ENCODE data around the gene CIAO2B. TPM values are rescaled to one million over a fixed set of nuclear protein-coding genes. Genes with fewer than 3 reads are reported as not detected.
"Not testable (repeated sequence)": the region's sequence is repeated elsewhere in the genome, so short reads cannot be mapped to it uniquely, and the experiment has no call there.

Gene CIAO2B
- 100 to 1,000 TPM; 195 to 204 TPM for total RNA-seq

- H3K4me3 Mint-ChIP-seq, result peak within 1 kb of the TSS; percentile 100
- H3K36me3 Mint-ChIP-seq, result peaks cover 27% of the 10 kb centered on the region
- peak within 1 kb of the TSS; percentile 97 for H3K27ac Mint-ChIP-seq
- ChIA-PET POLR2A (interaction anchor here (1.5 kb wide), 1 partner anchor 19 kb away, joined by 4 read pairs; no protein-coding TSS in a partner anchor), CTCF (interaction anchor here (0.7 to 2.3 kb wide), 4 partner anchors 38 to 270 kb away, joined by 3 to 10 read pairs (median 4); partner anchors contain the start of gene NAE1)
- peak; percentile 93 for DNase-seq
- H3K9me3 Mint-ChIP-seq, result no peaks in the 10 kb centered on the region
- intact Hi-C loops (cut with micrococcal nuclease), result no loop called here
- H3K4me1 Mint-ChIP-seq (ENCODE audit: low read depth), result peaks cover 49% of the 10 kb centered on the region
- no peaks in the 10 kb centered on the region for H3K27me3 Mint-ChIP-seq
Observed at GRCh38 chr16:66934138-66934838, at the start of gene CIAO2B. CIAO2B (minus strand) TSS chr16:66934402; CDS start chr16:66934364, 38 bp downstream.

- no peak for DNase-seq
- POLR2A ChIA-PET, result interaction anchor here (1.0 to 3.3 kb wide), 5 partner anchors 17 to 177 kb away, joined by 3 to 24 read pairs (median 10); partner anchors contain the start of genes FBXL8 and TRADD
- peak overlapping the region; percentile 100 for H3K27ac Mint-ChIP-seq
- H3K27me3 Mint-ChIP-seq, result no peaks in the 10 kb centered on the region
- no peak overlapping the region for H3K4me3 Mint-ChIP-seq
- H3K9me3 Mint-ChIP-seq, result no peaks in the 10 kb centered on the region
- peaks cover 68% of the 10 kb centered on the region for H3K4me1 Mint-ChIP-seq (ENCODE audit: low read depth)
- H3K36me3 Mint-ChIP-seq, result peaks cover 22% of the 10 kb centered on the region
- CTCF ChIA-PET, result interaction anchor here (0.7 to 4.6 kb wide), 10 partner anchors 19 to 202 kb away, joined by 3 to 29 read pairs (median 4); partner anchors contain the start of genes FBXL8, NAE1, PDP2 and TRADD
- intact Hi-C loops (cut with micrococcal nuclease), result no loop called here
Observed at GRCh38 chr16:66983033-66983432, 48.8 kb upstream of the CIAO2B start.

GRCh38 chr16:66979011-66979717, 45.0 kb upstream of the CIAO2B start:
- Mint-ChIP-seq H3K4me1 (ENCODE audit: low read depth) (peaks cover 62% of the 10 kb centered on the region), H3K27ac (peak overlapping the region; percentile 38), H3K27me3 (no peaks in the 10 kb centered on the region), H3K9me3 (no peaks in the 10 kb centered on the region), H3K36me3 (peaks cover 11% of the 10 kb centered on the region), H3K4me3 (no peak overlapping the region)
- ChIA-PET POLR2A (interaction anchor here (0.6 to 1.8 kb wide), 2 partner anchors 173 to 180 kb away, joined by 3 to 5 read pairs; partner anchors contain the start of genes FBXL8 and TRADD), CTCF (interaction anchor here (1.0 to 3.7 kb wide), 12 partner anchors 18 to 291 kb away, joined by 3 to 45 read pairs (median 10); partner anchors contain the start of genes CES3, FBXL8 and TRADD)
- intact Hi-C loops (cut with micrococcal nuclease), result no loop called here
- DNase-seq, result no peak

- Mint-ChIP-seq H3K27ac (peak overlapping the region; percentile 54), H3K4me3 (no peak overlapping the region), H3K27me3 (no peaks in the 10 kb centered on the region), H3K36me3 (peaks cover 9% of the 10 kb centered on the region), H3K9me3 (no peaks in the 10 kb centered on the region), H3K4me1 (ENCODE audit: low read depth) (peaks cover 50% of the 10 kb centered on the region)
- intact Hi-C loops (cut with micrococcal nuclease), result loop anchor here (1.0 kb wide), 5 partner anchors 23 to 208 kb away; partner anchors contain the start of genes FBXL8 and TRADD
- POLR2A ChIA-PET, result interaction anchor here (1.8 kb wide), 1 partner anchor 182 kb away, joined by 5 read pairs; the partner anchor contains the start of genes FBXL8 and TRADD
- CTCF ChIA-PET, result interaction anchor here (0.5 to 3.7 kb wide), 18 partner anchors 12 to 249 kb away, joined by 3 to 45 read pairs (median 8); partner anchors contain the start of genes CES3, FBXL8, TMEM208 and TRADD
- peak; percentile 95 for DNase-seq
Observed at GRCh38 chr16:66977341-66978113, 43.3 kb upstream of the CIAO2B start.

GRCh38 chr16:66976746-66977145, 42.5 kb upstream of the CIAO2B start:
- POLR2A ChIA-PET, result no interaction called here

GRCh38 chr16:66975302-66975893, 41.2 kb upstream of the CIAO2B start:
- Mint-ChIP-seq H3K9me3 (no peaks in the 10 kb centered on the region), H3K27ac (peak overlapping the region; percentile 70), H3K4me3 (peak overlapping the region; percentile 72), H3K36me3 (no peaks in the 10 kb centered on the region), H3K4me1 (ENCODE audit: low read depth) (peaks cover 35% of the 10 kb centered on the region), H3K27me3 (no peaks in the 10 kb centered on the region)
- intact Hi-C loops (cut with micrococcal nuclease), result no loop called here
- CTCF ChIA-PET, result interaction anchor here (0.7 to 3.7 kb wide), 15 partner anchors 9 to 222 kb away, joined by 3 to 25 read pairs (median 7); partner anchors contain the start of genes CES3, FBXL8 and TRADD
- DNase-seq, result no peak
- POLR2A ChIA-PET, result interaction anchor here (0.8 to 1.6 kb wide), 5 partner anchors 10 to 53 kb away, joined by 3 to 6 read pairs (median 5); partner anchors contain the start of gene CBFB

More at GRCh38 chr16:66976746-66977145, 42.5 kb upstream of the CIAO2B start:
- Mint-ChIP-seq H3K36me3 (peaks cover 5% of the 10 kb centered on the region), H3K27me3 (no peaks in the 10 kb centered on the region), H3K9me3 (no peaks in the 10 kb centered on the region), H3K4me1 (ENCODE audit: low read depth) (peaks cover 44% of the 10 kb centered on the region), H3K27ac (peak overlapping the region; percentile 43), H3K4me3 (peak overlapping the region; percentile 34)
- intact Hi-C loops (cut with micrococcal nuclease), result loop anchor here (1.0 kb wide), 5 partner anchors 22 to 209 kb away; partner anchors contain the start of genes FBXL8 and TRADD
- DNase-seq, result no peak
- CTCF ChIA-PET, result interaction anchor here (0.5 to 3.7 kb wide), 16 partner anchors 11 to 250 kb away, joined by 3 to 45 read pairs (median 11); partner anchors contain the start of genes CES3, FBXL8, TMEM208 and TRADD

GRCh38 chr16:66974932-66975246, 40.7 kb upstream of the CIAO2B start:
- DNase-seq, result peak; percentile 84
- H3K27me3 Mint-ChIP-seq; H3K36me3 Mint-ChIP-seq; intact Hi-C loops (cut with micrococcal nuclease); H3K9me3 Mint-ChIP-seq: not testable (repeated sequence)
- ChIA-PET CTCF (interaction anchor here (0.8 to 3.7 kb wide), 11 partner anchors 9 to 223 kb away, joined by 3 to 25 read pairs (median 8); partner anchors contain the start of gene CES3), POLR2A (interaction anchor here (1.2 to 1.6 kb wide), 3 partner anchors 25 to 53 kb away, joined by 3 to 5 read pairs (median 3); no protein-coding TSS in a partner anchor)
- Mint-ChIP-seq H3K4me1 (ENCODE audit: low read depth) (peaks cover 35% of the 10 kb centered on the region), H3K4me3 (peak overlapping the region; percentile 72), H3K27ac (peak overlapping the region; percentile 70)

GRCh38 chr16:66974156-66974931, 40.1 kb upstream of the CIAO2B start:
- ChIA-PET CTCF (interaction anchor here (0.6 to 2.7 kb wide), 8 partner anchors 12 to 183 kb away, joined by 3 to 25 read pairs (median 8); partner anchors contain the start of gene CES3), POLR2A (interaction anchor here (1.2 to 1.6 kb wide), 3 partner anchors 26 to 54 kb away, joined by 3 to 5 read pairs (median 3); no protein-coding TSS in a partner anchor)
- DNase-seq; H3K36me3 Mint-ChIP-seq; H3K9me3 Mint-ChIP-seq; H3K27me3 Mint-ChIP-seq; intact Hi-C loops (cut with micrococcal nuclease): not testable (repeated sequence)
- H3K27ac Mint-ChIP-seq, result peak overlapping the region; percentile 70
- H3K4me1 Mint-ChIP-seq (ENCODE audit: low read depth), result peaks cover 35% of the 10 kb centered on the region
- peak overlapping the region; percentile 72 for H3K4me3 Mint-ChIP-seq

- no peaks in the 10 kb centered on the region for H3K36me3 Mint-ChIP-seq
- no peaks in the 10 kb centered on the region for H3K27me3 Mint-ChIP-seq
- no peak overlapping the region for H3K4me3 Mint-ChIP-seq
- H3K27ac Mint-ChIP-seq, result no peak overlapping the region
- ChIA-PET POLR2A (no interaction called here), CTCF (interaction anchor here (0.8 to 1.2 kb wide), 3 partner anchors 13 to 182 kb away, joined by 4 to 5 read pairs (median 5); partner anchors contain the start of gene CES3)
- intact Hi-C loops (cut with micrococcal nuclease), result no loop called here
- H3K9me3 Mint-ChIP-seq, result no peaks in the 10 kb centered on the region
- H3K4me1 Mint-ChIP-seq (ENCODE audit: low read depth), result peaks cover 30% of the 10 kb centered on the region
- no peak for DNase-seq
Observed at GRCh38 chr16:66973716-66974115, 39.5 kb upstream of the CIAO2B start.

- intact Hi-C loops (cut with micrococcal nuclease), result no loop called here
- H3K36me3 Mint-ChIP-seq, result no peaks in the 10 kb centered on the region
- no peak overlapping the region for H3K27ac Mint-ChIP-seq
- H3K4me1 Mint-ChIP-seq (ENCODE audit: low read depth), result peaks cover 23% of the 10 kb centered on the region
- DNase-seq, result no peak
- H3K27me3 Mint-ChIP-seq, result no peaks in the 10 kb centered on the region
- CTCF ChIA-PET, result interaction anchor here (0.8 to 2.6 kb wide), 4 partner anchors 12 to 212 kb away, joined by 4 to 16 read pairs (median 5); partner anchors contain the start of gene CES3
- POLR2A ChIA-PET, result interaction anchor here (1.1 kb wide), 1 partner anchor 41 kb away, joined by 3 read pairs; no protein-coding TSS in a partner anchor
- H3K9me3 Mint-ChIP-seq, result no peaks in the 10 kb centered on the region
- no peak overlapping the region for H3K4me3 Mint-ChIP-seq
Observed at GRCh38 chr16:66972983-66973382, 38.8 kb upstream of the CIAO2B start.
